Smooth muscle cell (in vitro differentiated cells): ENCODE results near the gene TRMT10A. TPM values are rescaled to one million over a fixed set of nuclear protein-coding genes. Genes with fewer than 3 reads are reported as not detected.

Experiments
- DNase-seq: peaks from one replicate; lab custom pipeline; 2025; ENCODE audit not compliant: unreplicated experiment; lab: John Stamatoyannopoulos, UW
- H2AFZ ChIP-seq: fragments of 200-600 bp; sonication (generic); 2 replicates; pipeline ENCODE4 v1.6.0; 2016; ENCODE audit warnings: antibody characterized with exemption, low read depth, mild to moderate bottlenecking
- H3F3A ChIP-seq: fragments of 200-600 bp; sonication (generic); 2 replicates; pipeline ENCODE4 v1.6.0; 2017; ENCODE audit warnings: antibody characterized with exemption, low read depth
- H3K27ac ChIP-seq: fragments of 200-600 bp; sonication (generic); 2 replicates; pipeline ENCODE4 v1.5.1; 2016; ENCODE audit warnings: low read depth, mild to moderate bottlenecking
- H3K27me3 ChIP-seq: fragments of 200-600 bp; sonication (generic); 2 replicates; pipeline ENCODE4 v1.6.1; 2016; ENCODE audit warnings: low read depth, mild to moderate bottlenecking
- H3K36me3 ChIP-seq: fragments of 200-600 bp; sonication (generic); 2 replicates; pipeline ENCODE4 v1.5.1; 2016; ENCODE audit warnings: low read depth
- H3K4me1 ChIP-seq: fragments of 200-600 bp; sonication (generic); 2 replicates; pipeline ENCODE4 v1.5.1; 2016; ENCODE audit warnings: low read depth
- H3K4me2 ChIP-seq: fragments of 200-600 bp; sonication (generic); 2 replicates; pipeline ENCODE4 v1.6.0; 2016; ENCODE audit warnings: mild to moderate bottlenecking
- H3K4me3 ChIP-seq: fragments of 200-600 bp; sonication (generic); 2 replicates; pipeline ENCODE4 v1.5.1; 2016; ENCODE audit warnings: mild to moderate bottlenecking
- H3K79me2 ChIP-seq: fragments of 200-600 bp; sonication (generic); 2 replicates; pipeline ENCODE4 v1.6.0; 2016; ENCODE audit warnings: low read depth, mild to moderate bottlenecking
- H3K9ac ChIP-seq: fragments of 200-600 bp; sonication (generic); 2 replicates; pipeline ENCODE4 v1.6.0; 2016; ENCODE audit warnings: low read depth
- H3K9me3 ChIP-seq: fragments of 200-600 bp; sonication (generic); replicated peaks from 2 replicates; pipeline ENCODE4 v1.5.1; 2016; ENCODE audit warnings: low read depth
- H4K20me1 ChIP-seq: fragments of 200-600 bp; sonication (generic); 2 replicates; pipeline ENCODE4 v1.6.0; 2016; ENCODE audit warnings: low read depth
- WGBS: methylation state at CpG from one replicate; pipeline ENCODE4 v1.1.7; 2016; ENCODE audit warnings: low lambda C conversion rate; 5-methylcytosine and 5-hydroxymethylcytosine counted together
- polyA plus RNA-seq: library from polyadenylated mRNA; unstranded; fragments of >200 nt; fragmentation: Nextera tagmentation; extraction: Ambion mirVana; gene quantifications from 2 replicates; pipeline ENCODE4 v1.2.1, GENCODE V29; 2016
- total RNA-seq: library from RNA; depleted of rRNA; stranded (reverse); fragments of >200 nt; gene quantifications from 2 replicates; pipeline ENCODE4 v1.2.3, GENCODE V29; 2014
- TF ChIP-seq, protein P1 (sequence below): fragments of 200-600 bp; sonication (generic); IDR thresholded peaks from 2 replicates; pipeline ENCODE4 v1.5.1; 2017; ENCODE audit warnings: borderline replicate concordance, mild to moderate bottlenecking, antibody characterized with exemption; ENCODE audit not compliant: insufficient read depth, poor library complexity, severe bottlenecking

The TRMT10A gene
- total and polyA plus RNA-seq, 2 experiments from 2014 or later, result 4.0 to 4.6 TPM

- 73% methylated on average over 4 of the region's 4 CpGs for WGBS
- no peak for DNase-seq
- Histone ChIP-seq H3K9ac (no peak overlapping the region), H3K79me2 (no peaks in the 10 kb centered on the region), H3F3A (no peaks in the 10 kb centered on the region), H3K36me3 (no peaks in the 10 kb centered on the region), H3K4me3 (no peak overlapping the region), H3K9me3 (no peaks in the 10 kb centered on the region), H3K4me2 (no peak overlapping the region), H3K27ac (no peak overlapping the region), H3K4me1 (no peaks in the 10 kb centered on the region), H2AFZ (peak overlapping the region; percentile 68), H4K20me1 (no peaks in the 10 kb centered on the region), H3K27me3 (no peaks in the 10 kb centered on the region)
- TF ChIP-seq, protein P1, sequence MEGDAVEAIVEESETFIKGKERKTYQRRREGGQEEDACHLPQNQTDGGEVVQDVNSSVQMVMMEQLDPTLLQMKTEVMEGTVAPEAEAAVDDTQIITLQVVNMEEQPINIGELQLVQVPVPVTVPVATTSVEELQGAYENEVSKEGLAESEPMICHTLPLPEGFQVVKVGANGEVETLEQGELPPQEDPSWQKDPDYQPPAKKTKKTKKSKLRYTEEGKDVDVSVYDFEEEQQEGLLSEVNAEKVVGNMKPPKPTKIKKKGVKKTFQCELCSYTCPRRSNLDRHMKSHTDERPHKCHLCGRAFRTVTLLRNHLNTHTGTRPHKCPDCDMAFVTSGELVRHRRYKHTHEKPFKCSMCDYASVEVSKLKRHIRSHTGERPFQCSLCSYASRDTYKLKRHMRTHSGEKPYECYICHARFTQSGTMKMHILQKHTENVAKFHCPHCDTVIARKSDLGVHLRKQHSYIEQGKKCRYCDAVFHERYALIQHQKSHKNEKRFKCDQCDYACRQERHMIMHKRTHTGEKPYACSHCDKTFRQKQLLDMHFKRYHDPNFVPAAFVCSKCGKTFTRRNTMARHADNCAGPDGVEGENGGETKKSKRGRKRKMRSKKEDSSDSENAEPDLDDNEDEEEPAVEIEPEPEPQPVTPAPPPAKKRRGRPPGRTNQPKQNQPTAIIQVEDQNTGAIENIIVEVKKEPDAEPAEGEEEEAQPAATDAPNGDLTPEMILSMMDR, result no peak
These were observed 30.2 kb upstream of the TRMT10A start for GRCh38 chr4:99593781-99594641.

- Histone ChIP-seq H3K4me3 (no peak overlapping the region), H3F3A (no peaks in the 10 kb centered on the region), H3K36me3 (no peaks in the 10 kb centered on the region), H4K20me1 (no peaks in the 10 kb centered on the region), H3K9me3 (no peaks in the 10 kb centered on the region), H3K79me2 (no peaks in the 10 kb centered on the region), H3K4me1 (no peaks in the 10 kb centered on the region), H3K27me3 (no peaks in the 10 kb centered on the region), H2AFZ (peak overlapping the region; percentile 4), H3K27ac (no peak overlapping the region), H3K9ac (no peak overlapping the region), H3K4me2 (no peak overlapping the region)
- DNase-seq, result no peak
- 92% methylated on average over 3 of the region's 3 CpGs for WGBS
- TF ChIP-seq, protein P1, result no peak
These were observed 27.9 kb upstream of the TRMT10A start for GRCh38 chr4:99591757-99592156.

- no peak overlapping the region for H3K9ac ChIP-seq
- peaks cover 3% of the 10 kb centered on the region for H3K27me3 ChIP-seq
- peak overlapping the region; percentile 49 for H3K27ac ChIP-seq
- no peaks in the 10 kb centered on the region for H4K20me1 ChIP-seq
- H3K4me2 ChIP-seq, result peak overlapping the region; percentile 7
- no peaks in the 10 kb centered on the region for H3F3A ChIP-seq
- TF ChIP-seq, protein P1, result no peak
- DNase-seq, result no peak
- no peaks in the 10 kb centered on the region for H3K36me3 ChIP-seq
- no peak overlapping the region for H3K4me3 ChIP-seq
- H3K4me1 ChIP-seq, result no peaks in the 10 kb centered on the region
- peak overlapping the region; percentile 15 for H2AFZ ChIP-seq
- H3K79me2 ChIP-seq, result no peaks in the 10 kb centered on the region
- H3K9me3 ChIP-seq, result no peaks in the 10 kb centered on the region
- 15% methylated on average over 1 of the region's 1 CpG for WGBS
These were observed 24.0 kb upstream of the TRMT10A start for GRCh38 chr4:99587803-99588202.

- H3F3A ChIP-seq, result no peaks in the 10 kb centered on the region
- DNase-seq, result no peak
- TF ChIP-seq, protein P1, result no peak
- no peaks in the 10 kb centered on the region for H3K4me1 ChIP-seq
- no peaks in the 10 kb centered on the region for H3K9me3 ChIP-seq
- no peaks in the 10 kb centered on the region for H3K79me2 ChIP-seq
- H3K4me2 ChIP-seq, result no peak overlapping the region
- peak overlapping the region; percentile 15 for H2AFZ ChIP-seq
- H3K36me3 ChIP-seq, result no peaks in the 10 kb centered on the region
- no peak overlapping the region for H3K4me3 ChIP-seq
- H3K9ac ChIP-seq, result no peak overlapping the region
- H3K27ac ChIP-seq, result peak overlapping the region; percentile 49
- peaks cover 3% of the 10 kb centered on the region for H3K27me3 ChIP-seq
- H4K20me1 ChIP-seq, result no peaks in the 10 kb centered on the region
These were observed 23.5 kb upstream of the TRMT10A start for GRCh38 chr4:99587309-99587708.
